ENCODE results near the gene CLOCK.

The CLOCK gene

GRCh38 chr4:55543858-55544257 lies 2.9 kb downstream of the CLOCK start:
- DNase-seq (ENCODE audit: low spot score), result peak; percentile 17

GRCh38 chr4:55540271-55540670 lies 6.4 kb downstream of the CLOCK start:
- DNase-seq (ENCODE audit: low spot score), result no peak

- no peak for DNase-seq (ENCODE audit: low spot score)
Measured at GRCh38 chr4:55539658-55540057, 7.1 kb downstream of the CLOCK start.

- DNase-seq (ENCODE audit: low spot score), result no peak
Measured at GRCh38 chr4:55538531-55538930, 8.2 kb downstream of the CLOCK start.

GRCh38 chr4:55534306-55534705 lies 12.4 kb downstream of the CLOCK start:
- no peak for DNase-seq (ENCODE audit: low spot score)

- no peak for DNase-seq (ENCODE audit: low spot score)
Measured at GRCh38 chr4:55530691-55531090, 16.0 kb downstream of the CLOCK start.

GRCh38 chr4:55530167-55530566 lies 16.5 kb downstream of the CLOCK start:
- no peak for DNase-seq (ENCODE audit: low spot score)

- DNase-seq (ENCODE audit: low spot score), result no peak
Measured at GRCh38 chr4:55528491-55528890, 18.2 kb downstream of the CLOCK start.

GRCh38 chr4:55524844-55525571 lies 21.7 kb downstream of the CLOCK start:
- DNase-seq (ENCODE audit: low spot score), result peak; percentile 32

GRCh38 chr4:55518442-55518841 lies 28.3 kb downstream of the CLOCK start:
- no peak for DNase-seq (ENCODE audit: low spot score)

- DNase-seq (ENCODE audit: low spot score), result no peak
Measured at GRCh38 chr4:55517526-55518229, 29.0 kb downstream of the CLOCK start.

GRCh38 chr4:55512922-55513571 lies 33.7 kb downstream of the CLOCK start:
- no peak for DNase-seq (ENCODE audit: low spot score)

GRCh38 chr4:55512077-55512476 lies 34.6 kb downstream of the CLOCK start:
- DNase-seq (ENCODE audit: low spot score), result no peak

- DNase-seq (ENCODE audit: low spot score), result no peak
Measured at GRCh38 chr4:55510685-55511084, 36.0 kb downstream of the CLOCK start.

GRCh38 chr4:55509266-55509665 lies 37.4 kb downstream of the CLOCK start:
- no peak for DNase-seq (ENCODE audit: low spot score)

- DNase-seq (ENCODE audit: low spot score), result peak; percentile 8
Measured at GRCh38 chr4:55507612-55508011, 39.1 kb downstream of the CLOCK start.

- peak; percentile 58 for DNase-seq (ENCODE audit: low spot score)
Measured at GRCh38 chr4:55503169-55503568, 43.5 kb downstream of the CLOCK start.

- no peak for DNase-seq (ENCODE audit: low spot score)
Measured at GRCh38 chr4:55500072-55500471, 46.6 kb downstream of the CLOCK start.

GRCh38 chr4:55499495-55499894 lies 47.2 kb downstream of the CLOCK start:
- DNase-seq (ENCODE audit: low spot score), result no peak

GRCh38 chr4:55498051-55498450 lies 48.7 kb downstream of the CLOCK start:
- DNase-seq (ENCODE audit: low spot score), result peak; percentile 22

GRCh38 chr4:55491486-55491885 lies 55.2 kb downstream of the CLOCK start:
- DNase-seq (ENCODE audit: low spot score), result peak; percentile 31

GRCh38 chr4:55488716-55489115 lies 58.0 kb downstream of the CLOCK start:
- no peak for DNase-seq (ENCODE audit: low spot score)

GRCh38 chr4:55485821-55486220 lies 60.9 kb downstream of the CLOCK start:
- DNase-seq (ENCODE audit: low spot score), result no peak
